GM19372 (cell line): ENCODE data around the gene FAM72C.
"Not testable (repeated sequence)": the region's sequence is repeated elsewhere in the genome, so short reads cannot be mapped to it uniquely, and the experiment has no call there.

Source experiments
- ATAC-seq: cut with Tn5 transposase; IDR thresholded peaks from one replicate; pipeline ENCODE4 v1.9.1; 2021; ENCODE audit warnings: mild to moderate bottlenecking, low read depth, moderate library complexity; ENCODE audit not compliant: unreplicated experiment

FAM72C gene

GRCh38 chr1:143987868-143988267 lies 16.1 kb upstream of the FAM72C start:
- ATAC-seq, result not testable (repeated sequence)

GRCh38 chr1:143984721-143985473 lies 13.1 kb upstream of the FAM72C start:
- not testable (repeated sequence) for ATAC-seq

- ATAC-seq, result not testable (repeated sequence)
Observed at GRCh38 chr1:143974416-143974815, 2.6 kb upstream of the FAM72C start.

GRCh38 chr1:143973876-143974414 lies 2.2 kb upstream of the FAM72C start:
- not testable (repeated sequence) for ATAC-seq

- peak; percentile 3 for ATAC-seq
Observed at GRCh38 chr1:143972753-143973326, 1.1 kb upstream of the FAM72C start.

GRCh38 chr1:143965860-143966259 lies 5.9 kb downstream of the FAM72C start:
- ATAC-seq, result not testable (repeated sequence)

- ATAC-seq, result not testable (repeated sequence)
Observed at GRCh38 chr1:143964294-143964693, 7.5 kb downstream of the FAM72C start.

GRCh38 chr1:143955930-143956329 lies 15.9 kb downstream of the FAM72C start:
- ATAC-seq, result not testable (repeated sequence)

GRCh38 chr1:143952913-143953312 lies 18.9 kb downstream of the FAM72C start:
- ATAC-seq, result not testable (repeated sequence)

GRCh38 chr1:143951485-143952391 lies 20.0 kb downstream of the FAM72C start:
- not testable (repeated sequence) for ATAC-seq

GRCh38 chr1:143947749-143948148 lies 24.0 kb downstream of the FAM72C start:
- ATAC-seq, result not testable (repeated sequence)

GRCh38 chr1:143945253-143945652 lies 26.5 kb downstream of the FAM72C start:
- not testable (repeated sequence) for ATAC-seq

GRCh38 chr1:143944576-143945240 lies 27.1 kb downstream of the FAM72C start:
- ATAC-seq, result not testable (repeated sequence)

- not testable (repeated sequence) for ATAC-seq
Observed at GRCh38 chr1:143943319-143943978, 28.3 kb downstream of the FAM72C start.

- ATAC-seq, result not testable (repeated sequence)
Observed at GRCh38 chr1:143942238-143942860, 29.4 kb downstream of the FAM72C start.

GRCh38 chr1:143939666-143940065 lies 32.1 kb downstream of the FAM72C start:
- ATAC-seq, result not testable (repeated sequence)

- not testable (repeated sequence) for ATAC-seq
Observed at GRCh38 chr1:143938922-143939321, 32.9 kb downstream of the FAM72C start.

GRCh38 chr1:143936457-143937115 lies 35.2 kb downstream of the FAM72C start:
- peak; percentile 62 for ATAC-seq
